ENCODE measurements around the gene HDDC3.

HDDC3 gene

GRCh38 chr15:90931828-90932659 is at the start of gene HDDC3:
Gene HDDC3 (minus strand): TSS chr15:90932549. CDS start chr15:90932540, 9 bp downstream.
- peak; percentile 88 for DNase-seq (ENCODE audit: low read depth)

GRCh38 chr15:90982135-90982534 is 49.8 kb upstream of the HDDC3 start:
- no peak for DNase-seq (ENCODE audit: low read depth)

- DNase-seq (ENCODE audit: low read depth) = no peak
Observed at GRCh38 chr15:90981681-90982080, 49.3 kb upstream of the HDDC3 start.

GRCh38 chr15:90979582-90979981 is 47.2 kb upstream of the HDDC3 start:
- DNase-seq (ENCODE audit: low read depth) = no peak

GRCh38 chr15:90974216-90974615 is 41.9 kb upstream of the HDDC3 start:
- no peak for DNase-seq (ENCODE audit: low read depth)

GRCh38 chr15:90972133-90972532 is 39.8 kb upstream of the HDDC3 start:
- no peak for DNase-seq (ENCODE audit: low read depth)

- DNase-seq (ENCODE audit: low read depth) = no peak
Observed at GRCh38 chr15:90970274-90970673, 37.9 kb upstream of the HDDC3 start.

- DNase-seq (ENCODE audit: low read depth) = no peak
Observed at GRCh38 chr15:90968434-90968833, 36.1 kb upstream of the HDDC3 start.

- DNase-seq (ENCODE audit: low read depth) = no peak
Observed at GRCh38 chr15:90967206-90967605, 34.9 kb upstream of the HDDC3 start.

- DNase-seq (ENCODE audit: low read depth) = no peak
Observed at GRCh38 chr15:90966262-90966661, 33.9 kb upstream of the HDDC3 start.

- no peak for DNase-seq (ENCODE audit: low read depth)
Observed at GRCh38 chr15:90962021-90962420, 29.7 kb upstream of the HDDC3 start.

- no peak for DNase-seq (ENCODE audit: low read depth)
Observed at GRCh38 chr15:90960298-90961091, 28.1 kb upstream of the HDDC3 start.

GRCh38 chr15:90959894-90960293 is 27.5 kb upstream of the HDDC3 start:
- DNase-seq (ENCODE audit: low read depth) = no peak

- no peak for DNase-seq (ENCODE audit: low read depth)
Observed at GRCh38 chr15:90959028-90959595, 26.8 kb upstream of the HDDC3 start.

GRCh38 chr15:90957791-90958190 is 25.4 kb upstream of the HDDC3 start:
- DNase-seq (ENCODE audit: low read depth) = no peak

GRCh38 chr15:90957031-90957790 is 24.9 kb upstream of the HDDC3 start:
- DNase-seq (ENCODE audit: low read depth) = no peak

- peak; percentile 37 for DNase-seq (ENCODE audit: low read depth)
Observed at GRCh38 chr15:90956274-90957030, 24.1 kb upstream of the HDDC3 start.

GRCh38 chr15:90955624-90956273 is 23.4 kb upstream of the HDDC3 start:
- no peak for DNase-seq (ENCODE audit: low read depth)

- DNase-seq (ENCODE audit: low read depth) = peak; percentile 73
Observed at GRCh38 chr15:90954712-90955623, 22.6 kb upstream of the HDDC3 start, which contains the start of gene RCCD1. Gene RCCD1 (plus strand): TSS chr15:90954884. CDS start chr15:90956735, 1,851 bp downstream.
